Natural killer cell (primary cell): Measurements from ENCODE around the gene DGLUCY. TPM values are rescaled to one million over a fixed set of nuclear protein-coding genes. Genes with fewer than 3 reads are reported as not detected.

Experiments
- ATAC-seq, 3 donors: fragments of 150-1000 bp in 2 of 3; fragments of 200-7000 bp in 1 of 3; cut with Tn5 transposase; 1 replicate in 1 of 3; 2 replicates in 2 of 3; pipeline ENCODE4 v1.10.0; 2021; ENCODE audit warnings: mild to moderate bottlenecking in 2 of 3, moderate library complexity in 2 of 3
- DNase-seq, 2 donors: peaks; one replicate each; pipeline versions ENCODE4 v3.0.0 to v3.0.0-alpha.2; 2013 to 2021; ENCODE audit warnings: mixed read lengths in 1 of 2
- H3K27ac ChIP-seq: one replicate; pipeline ENCODE4 v1.5.1; 2013; ENCODE audit warnings: mild to moderate bottlenecking, low read length
- H3K27me3 ChIP-seq: one replicate; pipeline ENCODE4 v1.6.1; 2013; ENCODE audit warnings: low read length; ENCODE audit not compliant: control insufficient read depth, insufficient read depth
- H3K36me3 ChIP-seq: one replicate; pipeline ENCODE4 v1.6.1; 2013; ENCODE audit warnings: low read length; ENCODE audit not compliant: control insufficient read depth, insufficient read depth
- H3K4me1 ChIP-seq: one replicate; pipeline ENCODE4 v1.6.1; 2013; ENCODE audit warnings: low read length; ENCODE audit not compliant: control insufficient read depth, insufficient read depth
- H3K4me3 ChIP-seq: one replicate; pipeline ENCODE4 v1.5.1; 2013; ENCODE audit warnings: low read length
- H3K9me3 ChIP-seq: one replicate; pipeline ENCODE4 v1.6.1; 2013; ENCODE audit warnings: low read length; ENCODE audit not compliant: control insufficient read depth, insufficient read depth
- H3K27ac Mint-ChIP-seq, 2 donors: one replicate each; pipeline ENCODE4 v1.8.0; 2022; ENCODE audit warnings: mild to moderate bottlenecking in 2 of 2, mixed read lengths in 2 of 2, moderate library complexity in 1 of 2
- H3K27me3 Mint-ChIP-seq, 2 donors: one replicate each; pipeline ENCODE4 v1.8.0; 2022; ENCODE audit warnings: low read depth in 2 of 2, mixed read lengths in 2 of 2
- H3K36me3 Mint-ChIP-seq: one replicate; pipeline ENCODE4 v1.8.0; 2022; ENCODE audit warnings: mixed read lengths
- H3K4me1 Mint-ChIP-seq, 2 donors: one replicate each; pipeline ENCODE4 v1.8.0; 2022; ENCODE audit warnings: mixed read lengths in 2 of 2
- H3K4me3 Mint-ChIP-seq: one replicate; pipeline ENCODE4 v1.8.0; 2022; ENCODE audit warnings: mild to moderate bottlenecking, moderate library complexity, mixed read lengths
- H3K9me3 Mint-ChIP-seq, 2 donors: one replicate each; pipeline ENCODE4 v1.8.0; 2022; ENCODE audit warnings: mixed read lengths in 2 of 2
- CTCF ChIP-seq: fragments of 200-600 bp; IDR thresholded peaks from one replicate; pipeline ENCODE4 v1.8.0; 2022; ENCODE audit warnings: antibody characterized with exemption
- WGBS: methylation state at CpG from one replicate; pipeline ENCODE4 v1.1.7; 2013; ENCODE audit warnings: missing lambda C conversion rate; ENCODE audit not compliant: insufficient coverage; 5-methylcytosine and 5-hydroxymethylcytosine counted together
- intact Hi-C: fragments of 100-400 bp; cut with micrococcal nuclease; formaldehyde crosslinking; loops from one replicate; pipeline ENCODE4 v1.14.2; 2022
- total RNA-seq, 4 donors: library from RNA; stranded (reverse); fragments of 120-200 nt in 1 of 4; gene quantifications; one replicate each; pipeline versions ENCODE4 v1.2.3 to v1.2.4, GENCODE V29; 2013 to 2022

The DGLUCY gene
- total RNA-seq, 3 donors from 2014 or later (not counting 1 experiment from before 2014, with no cell fraction given), result 108 to 142 (median 110) TPM

DNA sequence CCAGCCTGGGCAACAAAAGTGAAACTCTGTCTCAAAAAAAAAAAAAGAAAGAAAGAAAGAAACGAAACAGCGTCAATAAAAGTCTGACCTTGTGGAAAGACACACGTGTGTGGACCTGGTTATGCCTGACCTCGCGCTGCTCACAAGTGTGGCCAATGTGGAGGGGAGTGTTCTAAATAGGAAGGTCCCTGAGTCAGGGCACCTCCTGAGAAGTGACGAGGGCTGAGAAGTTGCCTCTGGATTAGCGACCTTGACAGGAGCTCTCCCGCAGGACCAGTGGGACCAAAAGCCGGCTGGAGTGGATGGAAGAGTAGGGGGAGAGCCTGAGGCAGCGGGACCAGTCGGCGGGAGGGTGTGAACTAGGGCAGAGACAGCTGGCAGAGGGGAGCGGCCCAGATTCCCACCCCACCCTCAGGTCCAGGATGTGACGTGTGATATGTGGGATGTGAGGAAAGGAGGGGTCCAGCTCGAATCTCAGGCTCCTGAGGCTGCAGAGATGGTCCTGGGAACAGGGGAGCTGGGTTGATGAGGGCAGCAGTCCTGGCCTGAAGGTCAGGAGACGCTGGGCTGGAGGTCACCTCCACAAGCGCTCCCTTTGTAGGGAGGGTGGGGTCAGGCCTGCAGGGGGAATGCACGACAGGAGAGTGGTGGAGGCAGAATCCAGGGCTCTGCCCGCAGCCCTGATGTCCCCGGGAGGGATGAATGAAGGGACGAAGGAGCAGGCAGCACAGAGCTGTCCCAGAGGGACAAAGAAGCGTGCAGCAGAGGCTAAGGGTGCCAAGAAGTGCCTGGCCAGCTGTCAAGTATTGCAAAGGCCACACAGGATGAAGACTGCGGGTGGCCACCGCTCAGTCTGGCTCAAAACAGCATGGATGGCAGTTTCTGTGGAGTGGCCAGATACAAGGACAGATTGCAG, 155.5 kb downstream of the DGLUCY start:
- H3K9me3 Mint-ChIP-seq, result no peaks in the 10 kb centered on the region
- ATAC-seq (no peak), DNase-seq (no peak)
- Histone ChIP-seq H3K27me3 (no peaks in the 10 kb centered on the region), H3K4me3 (no peak overlapping the region), H3K36me3 (peaks cover 42% of the 10 kb centered on the region), H3K9me3 (no peaks in the 10 kb centered on the region), H3K27ac (no peak overlapping the region), H3K4me1 (peaks cover 8% of the 10 kb centered on the region)
- peak overlapping the region; percentile 66 to 80 for H3K27ac Mint-ChIP-seq
- peaks cover 32 to 36% of the 10 kb centered on the region in 2 donors for H3K4me1 Mint-ChIP-seq
- WGBS, result 92% methylated on average over 24 of the region's 24 CpGs
- TF ChIP-seq CTCF, result no peak
- H3K36me3 Mint-ChIP-seq, result no peaks in the 10 kb centered on the region
- H3K4me3 Mint-ChIP-seq, result peak overlapping the region; percentile 56
- H3K27me3 Mint-ChIP-seq, result no peaks in the 10 kb centered on the region
- intact Hi-C loops, result no loop called here

- H3K27ac Mint-ChIP-seq, result peak overlapping the region; percentile 66 to 80
- DNase-seq (no peak), ATAC-seq (no peak)
These were observed 156.3 kb downstream of the DGLUCY start for GRCh38 chr14:91270188-91270587.

GRCh38 chr14:91270619-91271018, 156.7 kb downstream of the DGLUCY start:
- Histone ChIP-seq H3K36me3 (peaks cover 53% of the 10 kb centered on the region), H3K27ac (no peak overlapping the region), H3K4me1 (no peaks in the 10 kb centered on the region), H3K27me3 (no peaks in the 10 kb centered on the region), H3K4me3 (no peak overlapping the region), H3K9me3 (no peaks in the 10 kb centered on the region)
- intact Hi-C loops, result no loop called here
- Mint-ChIP-seq H3K4me1 (peaks cover 26 to 32% of the 10 kb centered on the region in 2 donors), H3K27ac (peak overlapping the region in 1 of 2 donors; percentile 66), H3K36me3 (no peaks in the 10 kb centered on the region), H3K9me3 (no peaks in the 10 kb centered on the region), H3K4me3 (no peak overlapping the region), H3K27me3 (no peaks in the 10 kb centered on the region)
- 74% methylated on average over 5 of the region's 8 CpGs for WGBS
- TF ChIP-seq CTCF, result no peak
- ATAC-seq, result no peak
- no peak for DNase-seq

More at GRCh38 chr14:91270188-91270587, 156.3 kb downstream of the DGLUCY start:
- WGBS, result 97% methylated on average over 6 of the region's 6 CpGs
- no peak for TF ChIP-seq CTCF
- Mint-ChIP-seq H3K9me3 (no peaks in the 10 kb centered on the region), H3K4me3 (no peak overlapping the region), H3K27me3 (no peaks in the 10 kb centered on the region), H3K36me3 (no peaks in the 10 kb centered on the region), H3K4me1 (peaks cover 31 to 37% of the 10 kb centered on the region in 2 donors)
- Histone ChIP-seq H3K4me3 (no peak overlapping the region), H3K4me1 (peaks cover under 1% of the 10 kb centered on the region), H3K9me3 (no peaks in the 10 kb centered on the region), H3K27me3 (no peaks in the 10 kb centered on the region), H3K36me3 (peaks cover 50% of the 10 kb centered on the region), H3K27ac (no peak overlapping the region)
- intact Hi-C loops, result no loop called here
